NT2/D1 (cell line): ENCODE measurements around the gene CACNA2D1.

Experiments used
- DNase-seq: peaks from one replicate; pipeline ENCODE4 v3.0.0-alpha.2; 2011; ENCODE audit warnings: low read depth, low spot score
- H3K27me3 ChIP-seq: 2 replicates; pipeline ENCODE4 v1.6.0; 2011; ENCODE audit warnings: mild to moderate bottlenecking; ENCODE audit not compliant: insufficient read length, insufficient read depth
- H3K36me3 ChIP-seq: 2 replicates; pipeline ENCODE4 v1.6.1; 2011; ENCODE audit warnings: mild to moderate bottlenecking, low read length, mixed read lengths; ENCODE audit not compliant: insufficient read depth, insufficient read length
- H3K4me1 ChIP-seq: 2 replicates; pipeline ENCODE4 v1.5.1; 2011; ENCODE audit not compliant: insufficient read depth, insufficient read length
- H3K4me3 ChIP-seq: 2 replicates; pipeline ENCODE4 v1.5.1; 2011; ENCODE audit warnings: low read depth; ENCODE audit not compliant: insufficient read length
- H3K9ac ChIP-seq: 2 replicates; pipeline ENCODE4 v1.6.0; 2011; ENCODE audit warnings: low read depth; ENCODE audit not compliant: insufficient read length
- H3K9me3 ChIP-seq: 2 replicates; pipeline ENCODE4 v1.5.1; 2011; ENCODE audit warnings: mild to moderate bottlenecking, low read length; ENCODE audit not compliant: insufficient read depth
- SUZ12 ChIP-seq: IDR thresholded peaks from 2 replicates; pipeline ENCODE4 v1.6.1; 2011; ENCODE audit not compliant: insufficient read length, insufficient read depth; ENCODE audit errors: extremely low read depth
- YY1 ChIP-seq: IDR thresholded peaks from 2 replicates; pipeline ENCODE4 v1.6.1; 2011; ENCODE audit not compliant: insufficient read length, insufficient read depth
- ZNF274 ChIP-seq: IDR thresholded peaks from 2 replicates; pipeline ENCODE4 v1.6.1; 2011; ENCODE audit warnings: mild to moderate bottlenecking, low read depth, low read length

Gene CACNA2D1

DNA sequence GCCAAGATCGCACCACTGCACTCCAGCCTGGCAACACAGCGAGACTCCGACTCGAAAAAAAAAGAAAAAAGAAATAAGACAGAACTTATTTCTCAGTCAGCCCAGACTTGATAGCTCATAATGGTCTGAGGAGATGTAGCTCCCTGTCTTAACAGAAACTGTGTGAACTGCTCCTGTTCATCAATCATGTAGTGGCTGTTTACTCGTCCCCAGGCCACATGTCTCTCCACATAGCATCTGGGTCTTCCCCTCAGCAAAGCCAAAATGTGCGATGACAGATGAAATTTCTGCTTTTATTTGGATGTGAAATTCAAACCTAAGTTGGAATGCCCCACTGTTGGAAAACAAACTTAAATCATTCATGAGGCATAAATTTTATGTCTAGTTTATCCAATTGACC is 219.0 kb downstream of the CACNA2D1 start:
- H3K27me3 ChIP-seq: no peaks in the 10 kb centered on the region
- H3K9ac ChIP-seq: no peak overlapping the region
- H3K9me3 ChIP-seq: no peaks in the 10 kb centered on the region
- H3K4me3 ChIP-seq: no peak overlapping the region
- no peaks in the 10 kb centered on the region for H3K36me3 ChIP-seq
- no peaks in the 10 kb centered on the region for H3K4me1 ChIP-seq
- DNase-seq: no peak
- TF ChIP-seq SUZ12: no peak
- no peak for TF ChIP-seq ZNF274
- no peak for TF ChIP-seq YY1

DNA sequence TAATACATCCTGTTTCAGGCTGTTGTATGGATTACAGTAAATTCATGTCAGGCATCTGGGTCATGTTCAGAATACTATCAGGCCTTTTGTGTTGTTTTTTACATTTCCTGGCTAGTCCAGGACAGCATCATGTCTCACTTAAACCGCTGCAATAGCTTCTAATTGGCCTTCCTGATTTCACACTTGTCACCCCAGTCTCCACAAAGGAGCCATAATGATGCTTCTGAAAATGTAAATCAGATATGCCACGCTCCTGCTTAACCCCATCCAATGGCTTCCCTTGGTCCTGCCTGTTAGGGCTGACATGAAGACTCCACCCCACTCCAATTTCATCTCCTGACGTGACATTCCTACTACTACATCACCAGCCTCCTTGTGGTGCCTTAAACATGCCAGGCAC is 220.0 kb downstream of the CACNA2D1 start:
- H3K4me1 ChIP-seq: no peaks in the 10 kb centered on the region
- no peak for DNase-seq
- no peak overlapping the region for H3K4me3 ChIP-seq
- H3K36me3 ChIP-seq: no peaks in the 10 kb centered on the region
- TF ChIP-seq ZNF274: no peak
- no peak for TF ChIP-seq YY1
- TF ChIP-seq SUZ12: no peak
- H3K9me3 ChIP-seq: no peaks in the 10 kb centered on the region
- no peaks in the 10 kb centered on the region for H3K27me3 ChIP-seq
- no peak overlapping the region for H3K9ac ChIP-seq

DNA sequence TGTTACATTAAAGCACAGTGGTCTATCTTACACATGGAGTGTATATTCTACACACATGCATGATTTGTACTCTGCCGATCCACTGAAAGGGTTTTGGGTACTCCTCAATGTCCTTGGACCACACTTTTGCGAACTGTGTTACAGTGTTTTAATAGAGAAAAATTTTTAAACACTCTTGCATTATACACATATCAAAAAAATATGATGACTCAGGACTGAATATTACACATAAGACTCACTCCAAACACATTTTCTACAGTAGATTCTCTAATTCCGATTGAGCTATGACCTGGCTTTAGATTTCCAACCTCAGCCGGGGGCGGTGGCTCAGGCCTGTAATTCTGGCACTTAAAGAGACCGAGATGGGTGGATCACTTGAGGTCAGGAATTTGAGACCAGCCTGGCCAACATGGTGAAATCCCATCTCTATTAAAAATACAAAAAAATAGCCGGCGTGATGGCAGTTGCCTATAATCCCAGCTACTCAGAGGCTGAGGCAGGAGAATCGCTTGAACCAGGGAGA is 222.4 kb downstream of the CACNA2D1 start:
- Histone ChIP-seq H3K9ac (no peak overlapping the region), H3K9me3 (no peaks in the 10 kb centered on the region), H3K27me3 (no peaks in the 10 kb centered on the region), H3K4me1 (no peaks in the 10 kb centered on the region), H3K36me3 (no peaks in the 10 kb centered on the region), H3K4me3 (no peak overlapping the region)
- no peak for TF ChIP-seq SUZ12
- no peak for TF ChIP-seq ZNF274
- TF ChIP-seq YY1: no peak
- DNase-seq: no peak

DNA sequence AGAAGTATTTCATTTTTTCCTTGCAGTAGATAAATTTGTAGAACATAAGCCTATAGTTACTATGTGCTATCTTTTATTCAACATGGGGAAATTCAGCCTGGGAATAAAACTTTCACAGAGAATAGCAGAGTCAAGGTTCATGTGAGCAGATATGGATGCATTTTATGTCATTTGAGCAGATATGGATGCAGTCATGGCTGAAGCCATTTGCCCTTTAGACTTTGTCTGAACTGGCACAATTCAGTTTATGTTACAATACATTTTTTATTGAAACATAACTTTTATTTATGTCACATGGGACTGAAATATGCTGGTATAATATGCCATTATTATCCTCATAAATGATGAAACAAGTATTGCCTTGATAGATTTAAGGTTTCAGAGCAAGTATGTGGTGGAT is 231.1 kb downstream of the CACNA2D1 start:
- no peak for DNase-seq

DNA sequence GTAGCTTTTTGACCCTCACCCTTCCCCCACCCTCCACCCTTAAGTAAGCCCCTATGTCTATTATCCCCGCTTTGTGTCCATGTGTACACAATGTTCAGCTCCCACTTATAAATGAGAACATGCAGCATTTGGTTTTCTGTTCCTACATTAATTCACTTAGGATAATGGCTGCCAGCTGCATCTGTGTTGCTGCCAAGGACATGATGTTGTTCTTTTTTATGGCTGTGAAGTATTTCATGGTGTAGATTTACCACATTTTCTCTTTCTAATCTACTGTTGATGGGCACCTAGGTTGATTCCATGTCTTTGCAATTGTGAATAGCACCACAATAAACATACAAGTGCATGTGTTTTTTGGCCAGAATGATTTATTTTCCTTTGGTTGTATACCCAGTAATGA is 232.2 kb downstream of the CACNA2D1 start:
- Histone ChIP-seq H3K36me3 (no peaks in the 10 kb centered on the region), H3K27me3 (no peaks in the 10 kb centered on the region), H3K9ac (no peak overlapping the region), H3K4me1 (no peaks in the 10 kb centered on the region), H3K9me3 (peaks cover 5% of the 10 kb centered on the region; the same call in 1 of the 2 replicates), H3K4me3 (no peak overlapping the region)
- no peak for TF ChIP-seq SUZ12
- no peak for TF ChIP-seq YY1
- TF ChIP-seq ZNF274: no peak
- no peak for DNase-seq

More for the DNA sequence above, 231.1 kb downstream of the CACNA2D1 start:
- Histone ChIP-seq H3K27me3 (no peaks in the 10 kb centered on the region), H3K4me3 (no peak overlapping the region), H3K9ac (no peak overlapping the region), H3K9me3 (peaks cover 5% of the 10 kb centered on the region; the same call in 1 of the 2 replicates), H3K4me1 (no peaks in the 10 kb centered on the region), H3K36me3 (no peaks in the 10 kb centered on the region)
- TF ChIP-seq YY1 (no peak), ZNF274 (no peak), SUZ12 (no peak)

DNA sequence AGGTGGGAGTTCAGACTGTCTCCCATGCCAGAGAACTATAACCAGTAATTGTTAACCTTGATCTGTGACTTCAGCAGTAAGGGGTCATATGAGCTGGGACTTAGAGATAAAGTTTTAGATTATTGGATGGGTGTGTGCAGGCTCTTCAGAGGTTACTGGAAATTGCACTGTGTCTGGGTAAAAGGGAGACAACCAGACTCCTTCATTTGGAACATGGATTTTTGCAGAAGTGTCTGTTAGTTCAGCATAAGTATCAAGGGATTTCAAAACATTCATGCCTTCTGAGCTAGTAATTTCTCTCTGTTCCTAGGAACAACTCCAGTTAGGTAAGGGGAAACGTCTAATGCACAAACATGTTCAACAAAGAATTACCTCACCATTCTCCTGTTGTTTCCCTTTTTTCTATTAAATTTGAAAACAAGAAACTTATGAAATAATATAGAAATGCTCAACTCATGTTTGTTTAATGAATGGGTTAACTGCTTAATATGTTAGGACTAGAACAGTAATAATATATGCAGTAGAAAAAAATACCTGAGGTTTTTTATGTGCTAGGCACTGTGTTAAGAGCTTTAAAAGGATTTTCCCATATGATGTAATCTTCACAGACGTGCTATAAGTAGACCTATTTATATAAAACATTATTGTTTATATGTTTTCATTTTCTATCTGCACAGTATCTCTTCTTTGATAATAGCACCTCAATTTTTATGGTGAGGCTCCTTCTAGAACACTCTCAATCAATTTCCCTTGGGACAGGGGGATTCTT is 233.0 kb downstream of the CACNA2D1 start:
- no peak for DNase-seq
- TF ChIP-seq SUZ12 (no peak), YY1 (no peak), ZNF274 (no peak)
- no peaks in the 10 kb centered on the region for H3K4me1 ChIP-seq

GRCh38 chr7:82209179-82209747 is 234.3 kb downstream of the CACNA2D1 start:
- TF ChIP-seq ZNF274: no peak
- no peak for TF ChIP-seq YY1
- TF ChIP-seq SUZ12: no peak
- Histone ChIP-seq H3K9me3 (no peaks in the 10 kb centered on the region), H3K36me3 (no peaks in the 10 kb centered on the region), H3K9ac (no peak overlapping the region), H3K27me3 (no peaks in the 10 kb centered on the region), H3K4me1 (no peaks in the 10 kb centered on the region), H3K4me3 (no peak overlapping the region)
- no peak for DNase-seq

More for the DNA sequence above, 233.0 kb downstream of the CACNA2D1 start:
- Histone ChIP-seq H3K36me3 (no peaks in the 10 kb centered on the region), H3K4me3 (no peak overlapping the region), H3K27me3 (no peaks in the 10 kb centered on the region), H3K9me3 (peaks cover 5% of the 10 kb centered on the region; the same call in 1 of the 2 replicates), H3K9ac (no peak overlapping the region)

- H3K9ac ChIP-seq: no peak overlapping the region
- no peaks in the 10 kb centered on the region for H3K9me3 ChIP-seq
- H3K4me1 ChIP-seq: no peaks in the 10 kb centered on the region
- no peaks in the 10 kb centered on the region for H3K36me3 ChIP-seq
- H3K27me3 ChIP-seq: no peaks in the 10 kb centered on the region
- no peak for TF ChIP-seq YY1
- TF ChIP-seq ZNF274: no peak
- TF ChIP-seq SUZ12: no peak
- no peak for DNase-seq
- no peak overlapping the region for H3K4me3 ChIP-seq
Measured at GRCh38 chr7:82204694-82205093, 238.9 kb downstream of the CACNA2D1 start.
